Measurements from ENCODE around the gene ETAA1.
A peak's percentile ranks its signal among the peaks of the same experiment; 100 is the strongest.

Gene ETAA1

DNA sequence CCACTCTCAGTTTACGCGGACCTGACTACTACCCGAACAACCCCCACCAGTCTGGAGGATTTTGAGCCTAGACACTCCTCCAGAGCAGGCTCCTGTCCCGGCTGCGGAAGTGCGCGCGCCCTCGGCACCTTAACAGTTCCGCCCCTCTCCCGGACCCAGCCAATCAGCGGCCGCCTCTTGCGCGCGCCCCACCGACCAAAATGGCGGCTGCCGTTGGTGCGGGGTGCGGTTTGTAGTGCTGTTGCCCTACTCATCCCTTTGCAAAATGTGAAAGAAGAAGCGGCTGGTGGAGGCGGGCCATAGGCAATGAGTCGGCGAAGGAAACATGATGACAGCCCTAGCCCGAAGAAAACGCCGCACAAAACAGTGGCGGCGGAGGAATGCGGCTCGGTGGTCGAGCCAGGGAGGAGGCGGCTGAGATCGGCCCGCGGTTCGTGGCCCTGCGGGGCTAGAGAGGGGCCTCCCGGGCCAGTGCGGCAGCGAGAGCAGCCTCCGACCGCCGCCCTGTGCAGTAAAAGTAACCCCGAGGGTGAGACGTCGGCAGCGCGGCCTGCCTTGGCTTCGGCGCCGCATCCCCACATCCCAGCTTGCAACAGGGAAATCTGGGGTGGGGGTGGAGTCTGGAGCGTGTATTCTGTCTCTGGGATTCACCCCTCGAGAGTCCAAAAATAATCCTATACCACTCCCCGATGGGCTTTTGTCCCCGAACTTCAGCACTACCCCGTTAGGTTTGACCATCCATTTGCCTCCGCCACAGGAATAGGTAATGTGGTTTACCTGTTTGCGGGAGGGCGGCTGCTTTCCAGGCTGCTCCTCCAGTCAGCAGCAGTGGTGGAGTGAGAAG is at the start of gene ETAA1:
Gene ETAA1 (plus strand): TSS at position 191 of the 844 bp plus-strand sequence. CDS start 116 bp downstream, at position 307.
- DNase-seq = peak; percentile 93

DNA sequence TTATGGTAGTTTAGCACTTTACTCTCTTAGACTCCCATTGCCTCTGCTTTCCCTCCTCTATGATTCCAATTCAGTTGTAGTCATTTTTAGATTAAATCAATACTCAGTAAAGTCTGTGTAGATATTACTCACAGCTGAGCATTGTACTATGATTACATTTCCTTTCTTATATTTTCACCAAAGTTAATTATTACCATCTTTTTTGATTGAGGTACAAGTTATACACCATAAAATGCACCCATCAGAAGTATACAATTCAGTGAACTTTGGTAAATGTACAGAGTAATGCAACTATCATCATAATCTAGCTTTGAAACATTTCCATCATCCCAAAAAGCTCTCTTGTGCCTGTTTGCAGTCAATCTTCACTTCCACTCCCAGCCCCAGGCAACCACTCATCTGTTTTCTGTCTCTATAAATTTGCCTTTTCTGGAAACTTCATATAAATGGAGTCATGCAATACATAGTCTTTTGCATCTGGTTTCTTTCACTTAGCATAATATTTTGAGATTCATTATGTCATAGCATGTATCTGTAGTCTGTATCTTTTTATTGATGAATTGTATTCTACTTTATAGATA is 30.2 kb upstream of the ETAA1 start:
- no peak for DNase-seq

DNA sequence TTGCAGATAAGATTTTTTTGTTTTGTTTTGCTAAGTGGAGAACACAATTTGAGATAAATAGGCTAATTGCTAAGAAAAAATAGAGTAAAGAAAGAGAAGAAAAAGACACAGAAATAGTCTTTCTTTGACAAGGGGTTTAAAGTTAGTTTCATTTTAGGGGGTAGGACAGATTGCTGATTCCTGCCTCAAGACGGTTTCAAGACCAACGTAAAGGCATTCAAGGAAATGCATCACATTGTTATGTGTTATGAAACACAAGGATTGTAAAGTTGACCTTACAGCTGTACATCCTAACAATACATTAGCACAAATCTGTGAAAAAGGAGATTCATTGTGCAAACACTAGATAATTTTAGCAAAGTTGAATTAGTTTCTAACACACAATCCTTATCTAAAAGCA is 22.7 kb upstream of the ETAA1 start:
- peak; percentile 3 for DNase-seq

DNA sequence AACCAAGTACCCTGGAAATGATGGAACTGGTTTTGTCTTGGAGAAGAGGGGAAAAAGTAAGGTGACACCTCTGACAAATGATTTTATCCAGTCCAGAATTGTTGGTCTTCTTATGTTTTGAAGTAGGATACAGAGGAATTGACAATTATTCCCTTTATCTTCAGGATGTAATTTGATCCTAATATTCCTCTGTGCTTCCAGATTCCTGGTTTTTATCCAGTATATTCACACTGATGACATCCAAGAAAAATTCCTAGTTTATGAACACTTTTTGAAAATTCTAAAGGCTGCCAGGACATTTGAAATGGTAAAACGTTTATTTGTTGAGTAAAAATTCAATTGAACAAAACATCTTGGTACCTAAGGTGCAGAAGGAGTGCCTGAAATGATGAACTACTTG is 22.2 kb upstream of the ETAA1 start:
- DNase-seq = peak; percentile 14

DNA sequence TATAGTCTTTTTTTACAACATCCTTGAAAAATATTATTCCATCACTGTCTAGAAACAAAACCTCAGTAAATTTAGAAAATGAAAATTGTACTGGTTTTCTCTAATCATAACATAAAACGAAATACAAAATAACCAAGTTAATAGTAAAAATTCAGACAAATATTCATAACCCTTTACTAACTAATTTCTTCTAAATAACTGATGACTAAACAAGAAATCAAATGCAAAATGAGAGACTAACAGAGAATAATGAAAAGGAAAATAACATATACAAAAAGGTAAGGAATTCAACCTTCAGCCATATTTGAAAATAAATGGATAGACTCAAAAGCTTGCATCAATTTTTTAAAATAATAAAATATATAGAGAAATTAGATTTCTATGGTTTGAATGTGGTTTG is 18.6 kb upstream of the ETAA1 start:
- no peak for DNase-seq

DNA sequence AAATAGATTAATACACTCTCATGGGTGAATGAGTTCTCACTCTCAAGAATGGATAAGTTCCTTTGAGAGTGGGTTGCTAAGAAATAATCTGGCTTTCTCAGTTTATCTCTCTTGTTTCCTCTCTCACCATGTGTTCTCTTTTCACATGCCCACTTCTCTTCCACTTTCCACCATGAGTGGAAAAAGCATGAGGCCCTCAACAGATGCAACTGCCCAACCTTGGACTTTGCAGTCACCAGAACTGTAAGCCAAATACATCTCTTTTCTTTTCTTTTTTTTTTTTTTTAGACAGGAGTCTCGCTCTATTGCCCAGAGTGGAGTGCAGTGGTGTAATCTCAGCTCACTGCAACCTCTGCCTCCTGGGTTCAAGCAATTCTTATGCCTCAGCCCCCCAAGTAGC is 18.1 kb upstream of the ETAA1 start:
- DNase-seq = no peak

DNA sequence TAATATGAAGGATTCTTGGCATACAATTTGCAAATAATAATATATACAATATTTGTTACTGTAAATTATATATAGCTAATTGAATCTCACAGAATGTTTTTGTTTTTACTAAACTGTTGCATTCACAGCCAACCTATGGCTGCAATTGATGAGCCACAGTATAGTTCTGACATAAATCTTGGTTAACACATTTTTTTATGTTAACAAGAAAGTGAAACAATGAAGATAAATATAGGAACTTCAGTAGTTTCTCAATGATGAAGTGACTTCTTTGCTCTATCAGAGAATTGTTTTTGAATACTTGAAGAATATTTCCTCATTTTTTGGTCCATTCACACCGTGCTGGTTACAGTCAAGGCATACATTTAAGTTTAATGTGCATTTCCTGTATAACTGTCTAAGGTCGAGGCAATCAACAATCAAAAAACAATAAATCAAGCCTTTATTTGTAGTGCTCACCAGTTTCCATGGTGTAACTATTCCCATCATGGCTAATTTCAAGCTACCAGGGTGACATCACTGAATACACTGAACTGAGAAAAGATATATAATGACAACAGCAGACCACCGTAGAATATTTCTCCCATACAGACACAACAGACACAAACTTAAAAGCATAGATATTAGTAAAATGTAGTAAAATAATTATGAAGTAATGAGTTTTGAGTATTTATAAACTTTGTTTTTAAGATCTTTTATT is 12.9 kb upstream of the ETAA1 start:
- DNase-seq = no peak

DNA sequence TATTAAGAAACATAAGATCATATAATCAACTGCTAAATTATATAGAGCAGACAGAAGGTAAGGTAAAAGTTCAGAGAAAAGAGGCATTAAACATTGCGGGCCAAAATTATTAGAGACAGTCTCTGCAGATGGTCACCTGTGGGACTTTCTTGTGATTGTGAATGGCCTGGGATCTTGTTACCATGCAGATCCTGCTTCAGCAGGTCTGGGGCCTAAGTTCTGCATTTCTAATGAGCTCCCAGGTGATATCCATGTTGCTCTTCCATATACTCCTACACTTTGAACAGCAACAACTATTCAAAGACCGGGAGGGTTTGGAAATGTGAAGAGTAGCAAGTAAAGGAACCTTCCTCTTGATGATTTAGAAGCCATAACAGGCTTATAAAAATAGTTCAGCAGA is 8.5 kb upstream of the ETAA1 start:
- no peak for DNase-seq

DNA sequence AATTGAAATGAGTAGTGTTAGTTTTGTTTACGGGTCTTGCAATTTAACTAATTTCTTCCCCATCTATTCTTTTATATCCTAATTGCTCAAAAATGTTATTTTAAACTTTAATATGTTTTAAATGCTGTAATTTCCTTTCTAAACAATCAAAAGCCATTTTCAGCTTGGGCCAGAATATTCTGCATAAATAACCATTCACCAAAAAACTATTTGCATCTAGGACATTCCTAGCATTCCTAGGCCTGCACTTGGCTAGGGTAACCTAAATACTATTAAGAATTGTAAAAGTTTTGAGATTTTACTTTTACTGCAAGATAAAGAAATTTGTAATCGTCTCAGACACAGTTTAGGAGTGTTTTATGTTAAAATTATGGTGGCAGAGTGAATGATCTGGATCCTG is 7.8 kb upstream of the ETAA1 start:
- peak; percentile 77 for DNase-seq

DNA sequence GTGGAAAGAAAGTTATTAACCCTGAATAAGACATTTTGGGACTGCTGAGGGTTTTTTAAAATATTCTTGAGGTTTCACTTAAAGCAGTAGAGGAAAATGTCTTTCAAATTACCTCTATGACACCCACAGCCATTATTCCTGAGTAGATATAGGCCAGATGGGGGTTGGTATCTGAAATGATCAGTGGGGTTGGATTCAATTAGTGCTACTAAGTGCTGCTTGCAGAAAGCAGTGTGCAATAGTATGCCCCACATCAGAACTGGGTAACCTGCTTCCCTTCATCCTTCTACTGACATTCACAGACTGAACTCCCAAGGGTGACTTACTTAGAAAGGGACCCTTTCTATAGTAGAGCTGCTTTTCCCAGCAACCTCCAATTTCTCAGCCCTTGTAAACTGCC is 7.3 kb upstream of the ETAA1 start:
- peak; percentile 6 for DNase-seq

DNA sequence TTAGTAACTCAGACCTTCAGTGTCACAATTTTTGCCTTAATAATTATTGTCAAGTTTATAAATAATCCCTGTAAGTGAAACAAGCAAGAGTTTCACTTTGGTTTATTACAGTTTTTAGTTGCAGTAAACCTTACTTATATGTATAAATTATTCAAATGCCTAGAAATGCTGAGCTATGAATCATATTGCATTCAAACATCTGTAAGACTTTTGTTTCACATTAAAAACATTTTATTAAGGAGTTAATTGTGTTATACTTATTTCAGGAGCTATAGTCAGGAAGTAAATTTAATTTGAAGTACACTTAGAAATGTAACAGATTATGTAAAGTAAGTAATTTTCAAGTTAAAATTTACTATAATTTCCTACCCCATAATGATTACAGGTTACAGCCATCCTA is 3.9 kb upstream of the ETAA1 start:
- DNase-seq = peak; percentile 30

DNA sequence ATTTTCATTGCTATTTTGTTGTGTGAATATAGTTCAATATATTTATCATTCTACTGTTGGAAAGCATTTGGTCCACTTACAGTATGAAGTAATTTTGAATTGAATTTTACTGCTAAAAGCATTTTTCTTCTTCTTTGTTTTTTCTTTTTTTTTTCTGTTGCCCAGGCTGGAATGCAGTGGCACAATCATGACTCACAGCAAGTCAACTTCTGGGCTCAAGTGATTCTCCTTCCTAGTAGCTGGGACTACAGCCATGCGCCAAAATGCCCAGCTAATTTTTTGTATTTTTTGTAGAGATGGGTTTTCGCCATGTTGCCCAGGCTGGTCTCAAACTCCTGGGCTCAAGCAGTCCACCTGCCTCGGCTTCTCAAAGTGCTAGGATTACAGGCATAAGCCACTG is 2.4 kb upstream of the ETAA1 start:
- DNase-seq = peak; percentile 42

DNA sequence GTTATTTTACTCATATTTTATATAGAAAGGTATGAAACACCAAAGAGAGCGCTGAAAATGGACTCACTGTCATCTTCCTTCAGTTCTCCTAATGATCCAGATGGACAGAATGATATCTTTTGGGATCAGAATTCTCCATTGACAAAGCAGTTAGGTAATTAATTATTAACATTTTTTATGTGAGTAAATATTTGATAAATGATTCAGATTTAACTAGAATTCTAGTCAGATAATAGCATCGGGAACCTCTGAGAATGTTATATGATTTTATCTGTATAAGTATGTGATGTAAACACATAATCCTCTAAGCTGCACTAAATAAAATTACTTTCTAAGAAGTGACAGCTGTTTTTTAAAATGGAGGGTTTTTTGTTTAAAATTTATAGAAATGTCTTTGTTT is 2.0 kb downstream of the ETAA1 start:
- DNase-seq = no peak

DNA sequence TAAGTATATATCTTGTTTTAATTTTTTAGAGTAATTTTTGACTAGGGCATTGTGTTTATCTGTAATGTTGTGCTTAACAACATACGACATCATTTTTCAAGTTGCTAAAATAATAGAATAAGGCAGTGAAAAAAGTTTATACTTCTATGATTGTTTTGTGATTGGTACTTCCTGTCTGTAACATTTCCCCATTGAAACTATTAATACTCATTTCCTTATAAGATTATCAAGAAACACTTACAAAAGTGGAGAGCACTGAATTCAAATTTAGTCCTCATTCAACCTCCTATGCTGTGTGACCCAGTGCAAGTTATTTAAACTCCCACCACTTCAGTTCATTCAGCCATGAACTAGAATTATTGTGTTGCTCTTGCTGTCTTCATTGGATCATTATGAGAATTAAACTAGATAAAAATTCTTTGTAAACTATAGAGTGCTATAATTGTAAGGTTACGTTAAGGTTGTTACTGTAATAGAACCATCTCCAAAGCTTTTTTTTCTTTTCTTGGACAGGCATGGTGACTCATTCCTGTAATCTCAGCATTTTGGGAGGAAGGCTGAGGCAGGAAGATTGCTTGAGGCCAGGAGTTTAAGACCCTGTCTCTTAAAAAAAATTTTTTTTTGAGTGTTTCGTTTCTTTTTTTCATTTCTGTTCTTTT is 2.8 kb downstream of the ETAA1 start:
- peak; percentile 50 for DNase-seq

DNA sequence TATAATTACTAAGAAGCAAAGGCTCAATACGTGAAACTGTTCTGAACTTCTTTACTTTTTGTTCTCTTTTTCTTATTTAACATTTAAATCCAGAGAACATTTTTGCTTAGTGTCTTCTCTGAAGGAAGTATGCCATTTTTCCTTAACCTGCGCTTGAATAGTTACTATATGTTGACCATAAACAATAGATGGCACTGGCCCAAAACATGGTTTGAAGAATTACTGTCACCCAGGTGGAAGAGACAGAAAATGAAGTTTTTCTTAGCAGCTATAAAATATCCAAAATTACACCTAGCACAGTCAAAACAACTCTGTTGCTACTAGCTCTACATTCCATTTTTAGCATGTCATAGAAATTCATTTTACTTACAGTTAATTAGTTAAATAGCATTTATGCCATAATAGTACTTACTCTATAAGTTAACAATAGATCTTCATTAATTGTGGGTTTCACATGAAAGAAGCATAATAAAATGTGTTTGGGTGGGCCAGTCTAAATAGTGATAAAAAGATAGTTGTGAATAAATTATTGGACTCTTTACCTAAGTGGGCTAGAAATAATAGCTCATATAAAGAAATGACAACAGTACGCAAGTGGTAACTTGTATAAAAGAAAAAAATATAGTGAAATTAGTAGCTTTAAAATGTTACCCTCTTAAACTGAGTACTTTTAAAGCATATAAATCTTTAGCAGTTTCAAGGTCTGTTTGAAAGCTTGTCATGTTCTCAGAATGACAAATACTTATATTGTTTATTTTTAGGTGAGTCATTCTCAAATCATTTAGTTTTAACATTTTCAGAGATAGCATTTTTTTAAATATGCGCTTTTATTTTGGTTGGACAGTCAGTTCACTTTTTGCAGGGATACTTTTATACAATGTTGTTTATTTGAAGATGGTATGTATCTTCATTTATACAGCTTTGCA is 3.7 kb downstream of the ETAA1 start:
- DNase-seq = peak; percentile 48

DNA sequence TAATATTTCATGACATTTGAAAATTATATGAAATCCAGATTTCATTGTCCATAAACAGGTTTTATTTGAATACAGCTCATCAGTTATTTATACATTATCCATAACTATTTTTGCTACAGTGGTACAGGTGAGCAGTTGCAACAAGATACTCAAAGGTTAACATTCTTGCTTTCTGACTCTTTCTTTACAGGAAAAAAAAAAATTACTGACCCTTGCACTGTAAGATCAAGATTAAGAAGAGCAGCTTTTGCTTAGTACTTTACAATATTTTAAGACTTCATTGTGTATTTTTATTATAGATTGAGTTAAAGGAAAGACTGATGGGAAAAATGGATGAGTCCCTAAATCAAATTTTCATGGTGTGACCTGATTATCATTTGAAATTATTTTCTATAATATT is 11.2 kb downstream of the ETAA1 start:
- no peak for DNase-seq

DNA sequence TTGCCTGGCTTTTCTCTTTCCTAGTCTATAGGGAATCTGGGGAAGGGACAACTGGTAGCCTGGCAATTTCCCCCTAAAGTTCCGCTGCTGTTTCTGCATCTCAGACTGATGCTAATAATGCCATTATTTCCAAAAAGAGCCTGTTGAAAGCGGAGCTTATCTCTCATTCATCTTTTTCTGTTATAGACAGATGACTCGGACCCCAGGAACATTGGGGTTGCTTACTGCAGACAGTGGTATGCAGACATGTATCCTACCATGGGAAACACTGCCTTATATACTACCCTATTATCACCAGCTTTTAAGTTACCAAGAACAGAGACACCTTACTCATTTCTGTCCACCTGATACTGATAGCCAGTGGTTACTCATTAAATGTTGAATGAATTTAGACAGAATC is 15.3 kb downstream of the ETAA1 start:
- peak; percentile 44 for DNase-seq

DNA sequence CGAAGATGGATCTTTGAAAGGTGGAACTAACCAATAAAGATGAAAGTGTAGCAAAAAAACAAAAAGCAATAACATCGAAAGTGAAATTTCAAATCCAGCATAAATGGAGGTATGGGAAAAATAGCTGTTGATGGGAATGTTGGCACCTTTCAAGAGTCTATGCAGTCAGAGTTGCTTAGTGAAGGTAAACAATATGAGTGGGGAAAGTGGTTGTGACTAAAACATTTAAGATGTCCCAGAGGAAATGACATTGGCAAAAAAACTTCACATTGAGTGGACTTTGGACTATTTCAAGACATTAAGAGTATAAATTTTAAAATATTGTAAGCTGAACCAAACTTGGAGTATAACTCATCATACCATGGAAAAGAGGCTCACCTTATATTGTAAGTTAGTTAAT is 17.7 kb downstream of the ETAA1 start:
- no peak for DNase-seq

DNA sequence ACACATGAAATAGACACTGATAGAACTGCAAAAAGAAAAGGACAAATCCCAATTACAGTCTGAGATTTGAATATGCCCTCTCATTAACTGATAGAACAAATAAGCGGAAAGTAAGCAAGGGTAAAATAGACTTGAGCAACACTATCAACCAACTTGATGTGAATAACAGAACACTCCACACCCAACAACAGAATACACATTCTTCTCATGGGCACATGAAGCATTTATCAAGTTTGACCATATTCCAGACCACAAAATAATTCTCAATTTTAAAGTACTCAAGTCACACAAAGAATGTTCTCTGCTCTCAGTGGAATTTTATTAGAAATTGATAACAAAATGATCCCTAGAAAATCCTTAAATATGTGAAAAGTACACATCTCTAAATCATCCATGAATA is 19.0 kb downstream of the ETAA1 start:
- no peak for DNase-seq

DNA sequence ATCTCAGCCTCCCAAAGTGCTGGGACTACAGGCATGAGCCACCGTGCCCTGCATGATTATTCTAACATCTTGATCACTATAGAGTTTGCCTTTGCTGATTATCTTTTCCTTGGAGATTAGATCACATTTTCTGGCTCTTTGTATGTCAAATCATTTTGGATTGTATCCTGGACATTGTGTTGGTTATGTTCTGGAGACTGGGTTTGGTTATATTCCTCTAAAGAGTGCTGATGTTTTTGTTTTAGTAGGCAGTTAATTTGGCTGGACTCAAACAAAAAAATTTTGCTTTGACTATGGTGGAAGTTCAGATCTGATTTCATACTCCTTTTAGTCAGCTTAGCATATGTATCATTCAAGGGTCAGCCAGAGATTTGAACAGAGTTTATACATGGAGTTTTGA is 26.4 kb downstream of the ETAA1 start:
- no peak for DNase-seq

DNA sequence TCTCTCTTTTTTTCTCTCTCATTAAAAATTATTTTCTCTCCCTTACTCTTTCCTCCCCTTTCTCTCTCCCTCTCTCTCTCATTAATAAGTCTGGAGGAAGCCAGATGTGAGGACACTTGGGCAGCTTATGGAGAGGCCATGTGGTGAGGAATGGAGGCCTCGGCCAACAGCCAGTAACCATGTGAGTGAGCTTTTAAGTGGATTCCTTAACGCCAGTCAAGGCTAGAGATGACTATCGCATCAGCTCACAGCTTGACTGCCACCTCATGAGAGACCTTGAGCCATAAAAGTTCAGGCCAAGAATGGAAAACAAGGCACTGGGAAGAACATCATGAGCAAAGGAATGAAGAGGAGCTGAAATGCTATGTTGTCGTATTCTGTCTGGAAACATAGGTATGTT is 39.1 kb downstream of the ETAA1 start:
- DNase-seq = no peak

DNA sequence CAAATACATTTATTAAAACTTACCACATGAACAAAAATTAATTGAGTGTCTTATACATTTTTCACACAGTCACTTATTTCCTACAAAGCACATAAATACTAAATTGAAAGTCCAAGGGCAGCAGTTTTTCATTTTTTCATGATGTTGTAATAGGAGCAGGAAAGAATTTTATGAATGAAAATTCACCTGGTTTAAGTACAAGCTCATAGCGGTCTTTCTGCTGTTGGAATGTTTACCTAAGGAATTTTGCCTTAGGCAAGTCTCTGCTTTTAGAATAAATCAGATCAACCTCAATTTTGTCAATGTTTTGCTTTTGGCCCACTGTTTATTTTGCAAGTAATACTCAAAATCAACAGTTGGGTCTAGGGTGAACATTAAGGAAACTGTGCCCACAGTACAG is 40.0 kb downstream of the ETAA1 start:
- no peak for DNase-seq

Data from fibroblast of skin of right biceps (primary cell).